Heart left ventricle (tissue), 13 donors: ENCODE measurements around the gene TREM2.
"Not testable (repeated sequence)": the region's sequence is repeated elsewhere in the genome, so short reads cannot be mapped to it uniquely, and the experiment has no call there.

Experiments
- CTCF ChIP-seq, 12 donors: fragments of 200-600 bp; sonication (generic) in 4 of 12; IDR thresholded peaks; one replicate each; pipeline versions ENCODE4 v1.5.0 to v1.8.0; 2018 to 2022; ENCODE audit warnings: antibody characterized with exemption in 12 of 12, mild to moderate bottlenecking in 5 of 12
- POLR2A ChIP-seq, 2 donors: fragments of 450-650 bp; IDR thresholded peaks; one replicate each; pipeline ENCODE4 v1.6.1; 2017; ENCODE audit warnings: antibody characterized with exemption in 2 of 2, mild to moderate bottlenecking in 2 of 2, moderate library complexity in 2 of 2
- donor health status: ischemic (EF 13 %, LVEDD 7.1; RV severe dilation, severe dysfunction).
- donor health status: DM: no; HTN: yes; CAD: no.
- donor health status: DM: no; HTN: no; CAD: no.
- donor health status: ischemic (EF 25% LVEDD 6.9; RV normal size, moderate dysfunction).
- donor health status: ischemic (EF 25% LVEDD 5.7; RV mildly dilated, moderate dysfunction).
- donor health status: ischemic (EF 35%, LVEDD 5.7; RV mildly dilated, moderate dysfunction).
- donor health status: nonischemic (EF 11% LVEDD 7.7; RV severe dilation, severe dysfunction).
- donor health status: DM: yes; HTN: yes; CAD: no.
- donor health status: PGD.
- donor health status: ischemic (EF 29% LVEDD 5.4; RV normal size, mild dysfunction).
- donor health status: nonischemic (EF 23%, LVEDD 6.1; RV moderate dilation, normal function).

- TF ChIP-seq CTCF, POLR2A (IDR thresholded peaks at IDR 0.05): not testable (repeated sequence)
Observed at GRCh38 chr6:41115027-41115426, 47.9 kb downstream of the TREM2 start.
